GM19043 (cell line): ENCODE results near the gene ACP3.

Source experiments
- ATAC-seq: cut with Tn5 transposase; IDR thresholded peaks from one replicate; pipeline ENCODE4 v1.9.1; 2021; ENCODE audit warnings: low read depth; ENCODE audit not compliant: unreplicated experiment

The ACP3 gene

GRCh38 chr3:132404276-132404675, 87.1 kb downstream of the ACP3 start:
- no peak for ATAC-seq

GRCh38 chr3:132405188-132405587, 88.0 kb downstream of the ACP3 start:
- ATAC-seq = no peak

GRCh38 chr3:132405609-132406299, 88.5 kb downstream of the ACP3 start:
- ATAC-seq = no peak

- no peak for ATAC-seq
Measured at GRCh38 chr3:132406587-132406986, 89.4 kb downstream of the ACP3 start.

GRCh38 chr3:132407025-132407424, 89.8 kb downstream of the ACP3 start:
- ATAC-seq = no peak
